ENCODE results near the gene BMP10. TPM values are rescaled to one million over a fixed set of nuclear protein-coding genes. Genes with fewer than 3 reads are reported as not detected.
A peak's percentile ranks its signal among the peaks of the same experiment; 100 is the strongest.

The BMP10 gene
- total RNA-seq, 2 experiments from 2014 or later: not detected

DNA sequence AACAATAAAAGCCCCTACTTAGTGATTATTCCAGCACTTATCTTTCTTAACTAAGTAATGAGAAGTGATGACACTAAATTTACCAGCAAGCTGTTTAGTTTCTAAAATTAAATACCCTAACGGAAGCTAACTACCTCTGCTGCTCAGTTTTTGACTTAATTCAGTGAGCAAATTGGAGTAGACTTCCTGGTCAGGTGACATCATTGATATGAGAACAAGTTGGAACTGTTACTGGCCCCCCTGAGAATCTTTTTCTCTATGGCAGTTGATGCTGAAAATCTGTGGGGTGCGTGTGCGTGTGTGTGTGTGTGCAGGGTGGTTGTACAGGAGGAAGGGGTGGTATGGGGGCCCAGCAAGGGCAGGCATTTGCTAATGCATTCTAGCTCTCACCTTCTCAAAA lies 35.5 kb upstream of the BMP10 start:
- Histone ChIP-seq H3K27ac (ENCODE audit: low read depth, low read length, poor library complexity, severe bottlenecking) (peak overlapping the region; percentile 41), H3K4me3 (ENCODE audit: low read depth, low read length, poor library complexity, severe bottlenecking) (no peak overlapping the region)
- POLR2A ChIA-PET: interaction anchor here (0.6 to 2.7 kb wide), 22 partner anchors 9 to 440 kb away, joined by 3 to 20 read pairs (median 6); partner anchors contain the start of genes APLF, ARHGAP25 and FBXO48

DNA sequence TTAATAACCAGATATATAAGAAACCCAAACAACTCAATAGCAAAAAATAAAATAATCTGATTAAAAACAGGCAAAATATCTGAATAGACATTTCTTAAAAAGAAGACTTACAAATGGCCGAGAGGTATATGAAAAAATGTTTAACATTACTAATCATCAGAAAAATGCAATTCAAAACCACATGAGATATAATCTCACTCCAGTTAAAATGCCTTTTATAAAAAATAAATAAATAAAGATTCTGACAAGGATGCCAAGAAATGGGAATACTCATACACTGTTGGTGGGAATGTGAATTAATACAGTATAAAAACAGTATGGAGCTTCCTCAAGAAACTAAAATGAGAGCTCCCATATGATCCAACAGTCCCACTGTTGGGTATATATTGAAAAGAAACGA lies 33.9 kb upstream of the BMP10 start:
- Histone ChIP-seq H3K9me3 (ENCODE audit: low read length) (peaks cover 36% of the 10 kb centered on the region), H3K9me2 (ENCODE audit: insufficient read depth, low read length) (no peaks in the 10 kb centered on the region), H3K4me3 (ENCODE audit: low read depth, low read length, poor library complexity, severe bottlenecking) (no peak overlapping the region), H3K79me2 (ENCODE audit: insufficient read depth, low read depth, low read length) (no peaks in the 10 kb centered on the region), H3K27ac (ENCODE audit: low read depth, low read length, poor library complexity, severe bottlenecking) (no peak overlapping the region), H3K36me3 (ENCODE audit: insufficient read depth, low read length) (peaks cover 13% of the 10 kb centered on the region; the same call in 1 of the 2 replicates), H3K4me2 (ENCODE audit: low read length) (no peak overlapping the region), H4K20me1 (ENCODE audit: insufficient read depth, low read length) (no peaks in the 10 kb centered on the region), H2AFZ (ENCODE audit: low read length) (no peak overlapping the region), H3K4me1 (ENCODE audit: insufficient read depth, low read length, poor library complexity, severe bottlenecking) (peaks cover 33% of the 10 kb centered on the region)
- DNase-seq (ENCODE audit: low spot score): no peak
- TF ChIP-seq EZH2phosphoT487 (IDR thresholded peaks at IDR 0.05; ENCODE audit: borderline replicate concordance, low read depth, low read length): no peak
- TF ChIP-seq, protein P1, sequence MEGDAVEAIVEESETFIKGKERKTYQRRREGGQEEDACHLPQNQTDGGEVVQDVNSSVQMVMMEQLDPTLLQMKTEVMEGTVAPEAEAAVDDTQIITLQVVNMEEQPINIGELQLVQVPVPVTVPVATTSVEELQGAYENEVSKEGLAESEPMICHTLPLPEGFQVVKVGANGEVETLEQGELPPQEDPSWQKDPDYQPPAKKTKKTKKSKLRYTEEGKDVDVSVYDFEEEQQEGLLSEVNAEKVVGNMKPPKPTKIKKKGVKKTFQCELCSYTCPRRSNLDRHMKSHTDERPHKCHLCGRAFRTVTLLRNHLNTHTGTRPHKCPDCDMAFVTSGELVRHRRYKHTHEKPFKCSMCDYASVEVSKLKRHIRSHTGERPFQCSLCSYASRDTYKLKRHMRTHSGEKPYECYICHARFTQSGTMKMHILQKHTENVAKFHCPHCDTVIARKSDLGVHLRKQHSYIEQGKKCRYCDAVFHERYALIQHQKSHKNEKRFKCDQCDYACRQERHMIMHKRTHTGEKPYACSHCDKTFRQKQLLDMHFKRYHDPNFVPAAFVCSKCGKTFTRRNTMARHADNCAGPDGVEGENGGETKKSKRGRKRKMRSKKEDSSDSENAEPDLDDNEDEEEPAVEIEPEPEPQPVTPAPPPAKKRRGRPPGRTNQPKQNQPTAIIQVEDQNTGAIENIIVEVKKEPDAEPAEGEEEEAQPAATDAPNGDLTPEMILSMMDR (conservative IDR thresholded peaks at IDR 0.05; ENCODE audit: low read length): no peak
- CTCF ChIA-PET (ENCODE audit: unreplicated experiment): no interaction called here
- BruUV-seq (replicated peaks): no TSS peak
- POLR2A ChIA-PET: no interaction called here
- intact Hi-C loops (cut with micrococcal nuclease; ENCODE audit: unreplicated experiment): loop anchor here (5.0 to 10.0 kb wide), 2 partner anchors 138 to 540 kb away; partner anchors contain the start of gene PLEK

More for the DNA sequence above, 35.5 kb upstream of the BMP10 start:
- Histone ChIP-seq H3K36me3 (ENCODE audit: insufficient read depth, low read length) (peaks cover 10% of the 10 kb centered on the region; the same call in 1 of the 2 replicates), H3K9me2 (ENCODE audit: insufficient read depth, low read length) (no peaks in the 10 kb centered on the region), H4K20me1 (ENCODE audit: insufficient read depth, low read length) (no peaks in the 10 kb centered on the region), H3K4me2 (ENCODE audit: low read length) (peak overlapping the region; percentile 38), H3K79me2 (ENCODE audit: insufficient read depth, low read depth, low read length) (no peaks in the 10 kb centered on the region), H3K9me3 (ENCODE audit: low read length) (peaks cover 41% of the 10 kb centered on the region), H3K4me1 (ENCODE audit: insufficient read depth, low read length, poor library complexity, severe bottlenecking) (peaks cover 33% of the 10 kb centered on the region), H2AFZ (ENCODE audit: low read length) (peak overlapping the region; percentile 97; the same call in 1 of the 2 replicates)
- TF ChIP-seq, protein P1 (conservative IDR thresholded peaks at IDR 0.05; ENCODE audit: low read length): no peak
- TF ChIP-seq EZH2phosphoT487 (IDR thresholded peaks at IDR 0.05; ENCODE audit: borderline replicate concordance, low read depth, low read length): no peak
- BruUV-seq (replicated peaks): no TSS peak
- CTCF ChIA-PET (ENCODE audit: unreplicated experiment): interaction anchor here (1.7 to 2.2 kb wide), 3 partner anchors 155 to 193 kb away, joined by 5 to 7 read pairs (median 5); no protein-coding TSS in a partner anchor
- intact Hi-C loops (cut with micrococcal nuclease; ENCODE audit: unreplicated experiment): loop anchor here (5.0 to 10.0 kb wide), 2 partner anchors 139 to 542 kb away; partner anchors contain the start of gene PLEK
- peak; percentile 28 for DNase-seq (ENCODE audit: low spot score)

GRCh38 chr2:68901561-68901960 lies 30.4 kb upstream of the BMP10 start:
- no peak overlapping the region for H3K4me3 ChIP-seq (ENCODE audit: low read depth, low read length, poor library complexity, severe bottlenecking)
- no peak overlapping the region for H2AFZ ChIP-seq (ENCODE audit: low read length)
- no peak for TF ChIP-seq EZH2phosphoT487 (IDR thresholded peaks at IDR 0.05; ENCODE audit: borderline replicate concordance, low read depth, low read length)
- TF ChIP-seq, protein P1 (conservative IDR thresholded peaks at IDR 0.05; ENCODE audit: low read length): no peak
- H3K36me3 ChIP-seq (ENCODE audit: insufficient read depth, low read length): peaks cover 13% of the 10 kb centered on the region; the same call in 1 of the 2 replicates
- POLR2A ChIA-PET: interaction anchor here (0.5 to 1.0 kb wide), 4 partner anchors 39 to 1289 kb away, joined by 3 to 5 read pairs (median 4); no protein-coding TSS in a partner anchor
- no peak overlapping the region for H3K4me2 ChIP-seq (ENCODE audit: low read length)
- H4K20me1 ChIP-seq (ENCODE audit: insufficient read depth, low read length): no peaks in the 10 kb centered on the region
- H3K4me1 ChIP-seq (ENCODE audit: insufficient read depth, low read length, poor library complexity, severe bottlenecking): peaks cover 5% of the 10 kb centered on the region
- no TSS peak for BruUV-seq (replicated peaks)
- intact Hi-C loops (cut with micrococcal nuclease; ENCODE audit: unreplicated experiment): loop anchor here (2.0 to 10.0 kb wide), 2 partner anchors 151 to 537 kb away; partner anchors contain the start of gene PLEK
- H3K9me3 ChIP-seq (ENCODE audit: low read length): peaks cover 31% of the 10 kb centered on the region
- H3K27ac ChIP-seq (ENCODE audit: low read depth, low read length, poor library complexity, severe bottlenecking): no peak overlapping the region
- no peaks in the 10 kb centered on the region for H3K9me2 ChIP-seq (ENCODE audit: insufficient read depth, low read length)
- no peak for DNase-seq (ENCODE audit: low spot score)
- no peaks in the 10 kb centered on the region for H3K79me2 ChIP-seq (ENCODE audit: insufficient read depth, low read depth, low read length)
- CTCF ChIA-PET (ENCODE audit: unreplicated experiment): no interaction called here

All from OCI-LY7 (cell line).